Body of pancreas (tissue), 4 donors: ENCODE data around the gene GALM.

Experiments used
- POLR2A ChIP-seq, 3 donors: fragments of 450-650 bp; IDR thresholded peaks; one replicate each; pipeline ENCODE4 v1.6.1; 2016; ENCODE audit warnings: antibody characterized with exemption in 3 of 3, mild to moderate bottlenecking in 2 of 3
- TF ChIP-seq, protein P1 (sequence below), 7 experiments: fragments of 450-650 bp in 4 of 7; fragments of 200-600 bp in 3 of 7; sonication (generic) in 3 of 7; IDR thresholded peaks; one replicate each; pipeline ENCODE4 v1.5.1; 2016 to 2019; ENCODE audit warnings: antibody characterized with exemption in 7 of 7

DNA sequence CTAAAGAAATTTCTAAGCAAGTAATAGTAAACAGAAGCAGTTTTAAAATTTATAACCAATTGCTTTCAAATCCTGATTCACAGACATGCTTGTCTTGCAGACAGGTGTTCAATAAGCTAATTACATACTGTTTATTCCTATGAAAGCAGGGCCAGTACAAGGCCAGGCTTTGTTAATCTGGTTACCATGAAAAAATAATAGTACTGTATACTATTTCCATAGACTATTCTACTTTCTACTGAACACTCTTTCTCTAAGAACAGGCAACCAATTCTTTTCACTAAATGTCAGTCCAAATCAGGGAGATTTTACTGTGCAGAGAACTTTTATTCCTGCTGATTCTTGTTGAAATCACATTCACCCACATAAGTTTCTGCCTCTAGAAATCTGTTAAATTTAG lies 88.1 kb downstream of the GALM start:
- TF ChIP-seq, protein P1, sequence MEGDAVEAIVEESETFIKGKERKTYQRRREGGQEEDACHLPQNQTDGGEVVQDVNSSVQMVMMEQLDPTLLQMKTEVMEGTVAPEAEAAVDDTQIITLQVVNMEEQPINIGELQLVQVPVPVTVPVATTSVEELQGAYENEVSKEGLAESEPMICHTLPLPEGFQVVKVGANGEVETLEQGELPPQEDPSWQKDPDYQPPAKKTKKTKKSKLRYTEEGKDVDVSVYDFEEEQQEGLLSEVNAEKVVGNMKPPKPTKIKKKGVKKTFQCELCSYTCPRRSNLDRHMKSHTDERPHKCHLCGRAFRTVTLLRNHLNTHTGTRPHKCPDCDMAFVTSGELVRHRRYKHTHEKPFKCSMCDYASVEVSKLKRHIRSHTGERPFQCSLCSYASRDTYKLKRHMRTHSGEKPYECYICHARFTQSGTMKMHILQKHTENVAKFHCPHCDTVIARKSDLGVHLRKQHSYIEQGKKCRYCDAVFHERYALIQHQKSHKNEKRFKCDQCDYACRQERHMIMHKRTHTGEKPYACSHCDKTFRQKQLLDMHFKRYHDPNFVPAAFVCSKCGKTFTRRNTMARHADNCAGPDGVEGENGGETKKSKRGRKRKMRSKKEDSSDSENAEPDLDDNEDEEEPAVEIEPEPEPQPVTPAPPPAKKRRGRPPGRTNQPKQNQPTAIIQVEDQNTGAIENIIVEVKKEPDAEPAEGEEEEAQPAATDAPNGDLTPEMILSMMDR (IDR thresholded peaks at IDR 0.05): no peak
- no peak for TF ChIP-seq POLR2A (IDR thresholded peaks at IDR 0.05)
